HepG2 (cell line): ENCODE data around the gene NKD1. TPM values are rescaled to one million over a fixed set of nuclear protein-coding genes. Genes with fewer than 3 reads are reported as not detected.

Source experiments
- DRAP1 ChIP-seq: IDR thresholded peaks from 2 replicates; pipeline ENCODE4 v1.6.1; 2016; ENCODE audit warnings: missing genetic modification reagents, missing compliant biosample characterization
- GRHL1 ChIP-seq: sonication (generic); formaldehyde crosslinking; conservative IDR thresholded peaks from 2 replicates; pipeline ENCODE4 v1.8.0; 2022; ENCODE audit warnings: missing genetic modification reagents
- IKZF1 ChIP-seq: fragments of 450-650 bp; IDR thresholded peaks from 2 replicates; pipeline ENCODE4 v1.7.1; 2016
- MBD4 ChIP-seq: IDR thresholded peaks from 2 replicates; pipeline ENCODE4 v1.6.1; 2012; ENCODE audit warnings: low read length, inconsistent platforms, borderline replicate concordance
- MYC ChIP-seq: sonication (generic); formaldehyde crosslinking; IDR thresholded peaks from 2 replicates; pipeline ENCODE4 v1.9.0; 2021; ENCODE audit warnings: missing genetic modification reagents, borderline replicate concordance
- SRSF1 ChIP-seq: fragments of 200-400 bp; formaldehyde crosslinking; optimal IDR thresholded peaks from 2 replicates; pipeline ENCODE3; 2017; ENCODE audit warnings: mild to moderate bottlenecking, low read depth, low read length, moderate library complexity
- ZNF280D ChIP-seq: sonication (generic); formaldehyde crosslinking; IDR thresholded peaks from 2 replicates; pipeline ENCODE4 v1.5.1; 2020; ENCODE audit warnings: mild to moderate bottlenecking, missing genetic modification reagents
- polyA plus RNA-seq, 8 experiments: library from polyadenylated mRNA; depleted of rRNA in 3 of 8; stranded (reverse) in 7 of 8; unstranded in 1 of 8; fragments of >200 nt; fragmentation: Illumina TruSeq in 4 of 8; extraction: Trizol in 4 of 8; gene quantifications; 2 replicates each; pipeline versions ENCODE4 v1.2.1 to v1.2.3, GENCODE V29; 2011 to 2016; ENCODE audit warnings: low read depth in 4 of 8, missing spikeins in 1 of 8, mixed read lengths in 1 of 8; ENCODE audit not compliant: insufficient read depth in 1 of 8
- total RNA-seq, 5 experiments: library from RNA; depleted of rRNA; stranded (reverse); fragments of >200 nt; fragmentation: Illumina TruSeq; extraction: Trizol; gene quantifications; 2 replicates each; pipeline ENCODE4 v1.2.3, GENCODE V29; 2016; ENCODE audit warnings: low read depth in 1 of 5

NKD1 gene
- total and polyA plus RNA-seq, 2 of the 13 experiments (the other 11 are each of a cell fraction or from before 2014, with no cell fraction given) = 70.4 to 121 TPM

- TF ChIP-seq ZNF280D (CRISPR knock-in tag) (no peak), MYC (CRISPR knock-in tag) (no peak), MBD4 (no peak), DRAP1 (CRISPR knock-in tag) (no peak), IKZF1 (no peak), GRHL1 (CRISPR knock-in tag) (no peak), SRSF1 (no peak)
These were observed 83.9 kb downstream of the NKD1 start (continued) for GRCh38 chr16:50631985-50632576.
